Muscle of back (tissue), 11 donors: ENCODE results near the gene NR5A1. TPM values are rescaled to one million over a fixed set of nuclear protein-coding genes. Genes with fewer than 3 reads are reported as not detected.
A peak's percentile ranks its signal among the peaks of the same experiment; 100 is the strongest.

Source experiments
- DNase-seq, 3 donors: peaks; one replicate each; pipeline versions ENCODE4 v3.0.0 to v3.0.0-alpha.2; 2013
- polyA plus RNA-seq, 10 donors: library from polyadenylated mRNA; unstranded; fragments of 120-200 nt; gene quantifications; one replicate each; pipeline ENCODE4 v1.2.1, GENCODE V29; 2013; ENCODE audit not compliant: insufficient read length in 10 of 10

The NR5A1 gene
- polyA plus RNA-seq, 10 donors, result 0.28 to 0.38 TPM; not detected in 8

GRCh38 chr9:124500028-124500795, 7.0 kb downstream of the NR5A1 start:
- DNase-seq, result no peak

- DNase-seq, result no peak
Measured at GRCh38 chr9:124499216-124499615, 8.0 kb downstream of the NR5A1 start.

GRCh38 chr9:124498499-124499146, 8.6 kb downstream of the NR5A1 start:
- no peak for DNase-seq

- DNase-seq, result no peak
Measured at GRCh38 chr9:124498040-124498439, 9.2 kb downstream of the NR5A1 start.

GRCh38 chr9:124497441-124497840, 9.8 kb downstream of the NR5A1 start:
- no peak for DNase-seq

GRCh38 chr9:124496463-124496862, 10.7 kb downstream of the NR5A1 start:
- no peak for DNase-seq

- no peak for DNase-seq
Measured at GRCh38 chr9:124496075-124496449, 11.1 kb downstream of the NR5A1 start.

GRCh38 chr9:124495126-124496074, 11.8 kb downstream of the NR5A1 start:
- no peak for DNase-seq

GRCh38 chr9:124493794-124494479, 13.3 kb downstream of the NR5A1 start:
- no peak for DNase-seq

GRCh38 chr9:124493218-124493617, 14.0 kb downstream of the NR5A1 start:
- no peak for DNase-seq

- no peak for DNase-seq
Measured at GRCh38 chr9:124492818-124493217, 14.4 kb downstream of the NR5A1 start.

- DNase-seq, result no peak
Measured at GRCh38 chr9:124491049-124491975, 15.9 kb downstream of the NR5A1 start.

GRCh38 chr9:124490004-124490403, 17.2 kb downstream of the NR5A1 start:
- DNase-seq, result no peak

- DNase-seq, result peak in 1 of 3 donors; percentile 7
Measured at GRCh38 chr9:124489222-124489621, 18.0 kb downstream of the NR5A1 start.

- no peak for DNase-seq
Measured at GRCh38 chr9:124488641-124489210, 18.5 kb downstream of the NR5A1 start.

GRCh38 chr9:124487260-124488182, 19.7 kb downstream of the NR5A1 start:
- no peak for DNase-seq

GRCh38 chr9:124486778-124487259, 20.4 kb downstream of the NR5A1 start:
- no peak for DNase-seq

- no peak for DNase-seq
Measured at GRCh38 chr9:124485936-124486335, 21.3 kb downstream of the NR5A1 start.

- DNase-seq, result no peak
Measured at GRCh38 chr9:124485201-124485600, 22.0 kb downstream of the NR5A1 start.
